ENCODE data around the gene AHSG.

Gene AHSG

GRCh38 chr3:186642014-186642413 lies 29.2 kb downstream of the AHSG start:
- no peaks in the 10 kb centered on the region for H3K36me3 ChIP-seq (ENCODE audit: insufficient read depth)
- no peaks in the 10 kb centered on the region for H3K27me3 ChIP-seq (ENCODE audit: insufficient read depth, low read depth)
- H3K4me1 ChIP-seq (ENCODE audit: low read depth, poor library complexity, severe bottlenecking): peaks cover 6% of the 10 kb centered on the region
- H3K79me2 ChIP-seq (ENCODE audit: insufficient read depth, low read depth): no peaks in the 10 kb centered on the region
- H2AFZ ChIP-seq (ENCODE audit: low read depth): no peak overlapping the region
- no peak overlapping the region for H3K4me3 ChIP-seq (IDR thresholded peaks at IDR 0.05; ENCODE audit: insufficient read depth, low read depth, low read length)
- no peak overlapping the region for H3K9ac ChIP-seq
- H3K4me2 ChIP-seq: no peak overlapping the region
- H4K20me1 ChIP-seq (ENCODE audit: insufficient read depth): no peaks in the 10 kb centered on the region
- no peak overlapping the region for H3K27ac ChIP-seq
- no peak for TF ChIP-seq CTCF (conservative IDR thresholded peaks at IDR 0.05; ENCODE audit: low read depth, low read length)

GRCh38 chr3:186643493-186643892 lies 30.6 kb downstream of the AHSG start:
- H3K4me1 ChIP-seq (ENCODE audit: low read depth, poor library complexity, severe bottlenecking): peaks cover 10% of the 10 kb centered on the region
- H3K36me3 ChIP-seq (ENCODE audit: insufficient read depth): no peaks in the 10 kb centered on the region
- no peak overlapping the region for H3K4me3 ChIP-seq (IDR thresholded peaks at IDR 0.05; ENCODE audit: insufficient read depth, low read depth, low read length)
- TF ChIP-seq CTCF (conservative IDR thresholded peaks at IDR 0.05; ENCODE audit: low read depth, low read length): no peak
- H3K27ac ChIP-seq: no peak overlapping the region
- no peaks in the 10 kb centered on the region for H3K79me2 ChIP-seq (ENCODE audit: insufficient read depth, low read depth)
- no peaks in the 10 kb centered on the region for H3K27me3 ChIP-seq (ENCODE audit: insufficient read depth, low read depth)
- no peak overlapping the region for H3K9ac ChIP-seq
- H4K20me1 ChIP-seq (ENCODE audit: insufficient read depth): no peaks in the 10 kb centered on the region
- H2AFZ ChIP-seq (ENCODE audit: low read depth): no peak overlapping the region
- no peak overlapping the region for H3K4me2 ChIP-seq

- Histone ChIP-seq H3K79me2 (ENCODE audit: insufficient read depth, low read depth) (no peaks in the 10 kb centered on the region), H3K4me3 (IDR thresholded peaks at IDR 0.05; ENCODE audit: insufficient read depth, low read depth, low read length) (no peak overlapping the region), H3K36me3 (ENCODE audit: insufficient read depth) (no peaks in the 10 kb centered on the region), H3K4me2 (no peak overlapping the region), H3K27me3 (ENCODE audit: insufficient read depth, low read depth) (no peaks in the 10 kb centered on the region), H3K27ac (no peak overlapping the region), H3K9ac (no peak overlapping the region), H4K20me1 (ENCODE audit: insufficient read depth) (no peaks in the 10 kb centered on the region), H2AFZ (ENCODE audit: low read depth) (no peak overlapping the region), H3K4me1 (ENCODE audit: low read depth, poor library complexity, severe bottlenecking) (peaks cover 10% of the 10 kb centered on the region)
- no peak for TF ChIP-seq CTCF (conservative IDR thresholded peaks at IDR 0.05; ENCODE audit: low read depth, low read length)
These were observed 31.8 kb downstream of the AHSG start for GRCh38 chr3:186644683-186645082.

GRCh38 chr3:186646106-186646505 lies 33.2 kb downstream of the AHSG start:
- no peak overlapping the region for H3K4me2 ChIP-seq
- no peaks in the 10 kb centered on the region for H3K36me3 ChIP-seq (ENCODE audit: insufficient read depth)
- no peaks in the 10 kb centered on the region for H3K79me2 ChIP-seq (ENCODE audit: insufficient read depth, low read depth)
- TF ChIP-seq CTCF (conservative IDR thresholded peaks at IDR 0.05; ENCODE audit: low read depth, low read length): no peak
- no peaks in the 10 kb centered on the region for H3K27me3 ChIP-seq (ENCODE audit: insufficient read depth, low read depth)
- no peak overlapping the region for H3K4me3 ChIP-seq (IDR thresholded peaks at IDR 0.05; ENCODE audit: insufficient read depth, low read depth, low read length)
- peaks cover 10% of the 10 kb centered on the region for H3K4me1 ChIP-seq (ENCODE audit: low read depth, poor library complexity, severe bottlenecking)
- H4K20me1 ChIP-seq (ENCODE audit: insufficient read depth): no peaks in the 10 kb centered on the region
- no peak overlapping the region for H3K27ac ChIP-seq
- H3K9ac ChIP-seq: no peak overlapping the region
- no peak overlapping the region for H2AFZ ChIP-seq (ENCODE audit: low read depth)
